GM23248 (cell line): ENCODE data around the gene TBX18. TPM values are rescaled to one million over a fixed set of nuclear protein-coding genes. Genes with fewer than 3 reads are reported as not detected.

ENCODE experiments used
- DNase-seq: peaks from one replicate; pipeline ENCODE4 v3.0.0-alpha.2; 2015
- H2AFZ ChIP-seq: fragments of 200-600 bp; sonication (generic); 2 replicates; pipeline ENCODE4 v1.6.1; 2016; ENCODE audit warnings: antibody characterized with exemption
- H3F3A ChIP-seq: fragments of 200-600 bp; sonication (generic); 2 replicates; pipeline ENCODE4 v1.6.1; 2016; ENCODE audit warnings: mild to moderate bottlenecking, antibody characterized with exemption, mixed run types; ENCODE audit not compliant: insufficient read depth
- H3K27ac ChIP-seq: fragments of 200-600 bp; sonication (generic); 2 replicates; pipeline ENCODE4 v1.5.1; 2016; ENCODE audit warnings: mild to moderate bottlenecking
- H3K27me3 ChIP-seq: fragments of 200-600 bp; sonication (generic); replicated peaks from 2 replicates; pipeline ENCODE4 v1.6.1; 2016; ENCODE audit warnings: mild to moderate bottlenecking; ENCODE audit not compliant: insufficient read depth
- H3K36me3 ChIP-seq: fragments of 200-600 bp; sonication (generic); 2 replicates; pipeline ENCODE4 v1.6.1; 2016; ENCODE audit warnings: low read depth, mild to moderate bottlenecking
- H3K4me1 ChIP-seq: fragments of 200-600 bp; sonication (generic); 2 replicates; pipeline ENCODE4 v1.6.1; 2016; ENCODE audit warnings: mild to moderate bottlenecking; ENCODE audit not compliant: insufficient read depth
- H3K4me2 ChIP-seq: fragments of 200-600 bp; sonication (generic); one replicate; pipeline ENCODE4 v1.6.1; 2016; ENCODE audit warnings: mild to moderate bottlenecking; ENCODE audit not compliant: unreplicated experiment
- H3K4me3 ChIP-seq: fragments of 200-600 bp; sonication (generic); 2 replicates; pipeline ENCODE4 v1.5.1; 2016; ENCODE audit warnings: mild to moderate bottlenecking
- H3K79me2 ChIP-seq: fragments of 200-600 bp; sonication (generic); 2 replicates; pipeline ENCODE4 v1.6.1; 2016; ENCODE audit warnings: mild to moderate bottlenecking; ENCODE audit not compliant: insufficient read depth
- H3K9ac ChIP-seq: fragments of 200-600 bp; sonication (generic); 2 replicates; pipeline ENCODE4 v1.6.1; 2016; ENCODE audit warnings: mild to moderate bottlenecking
- H3K9me2 ChIP-seq: fragments of 200-600 bp; sonication (generic); 2 replicates; pipeline ENCODE4 v1.6.1; 2016; ENCODE audit warnings: mixed run types, mild to moderate bottlenecking, moderate library complexity; ENCODE audit not compliant: insufficient read depth
- H3K9me3 ChIP-seq: fragments of 200-600 bp; sonication (generic); one replicate; pipeline ENCODE4 v1.6.1; 2017; ENCODE audit warnings: low read depth
- H4K20me1 ChIP-seq: fragments of 200-600 bp; sonication (generic); 2 replicates; pipeline ENCODE4 v1.6.0; 2016; ENCODE audit not compliant: insufficient read depth
- EZH2 ChIP-seq: fragments of 200-600 bp; sonication (generic); IDR thresholded peaks from 2 replicates; pipeline ENCODE4 v1.6.1; 2018; ENCODE audit warnings: antibody characterized with exemption, mild to moderate bottlenecking; ENCODE audit not compliant: insufficient read depth, poor library complexity, severe bottlenecking
- EZH2phosphoT487 ChIP-seq: fragments of 200-600 bp; sonication (generic); IDR thresholded peaks from 2 replicates; pipeline ENCODE4 v1.6.1; 2018; ENCODE audit warnings: antibody characterized with exemption, moderate library complexity, mild to moderate bottlenecking, low read depth; ENCODE audit not compliant: insufficient read depth
- WGBS, 2 experiments: methylation state at CpG; one replicate each; pipeline ENCODE4 v1.1.6; 2015 to 2017; ENCODE audit warnings: low lambda C conversion rate in 2 of 2, low coverage in 1 of 2; ENCODE audit errors: missing lambda C conversion rate in 2 of 2; 5-methylcytosine and 5-hydroxymethylcytosine counted together
- in situ Hi-C: fragments of 300-500 bp; cut with MboI; formaldehyde crosslinking; loops from 2 replicates; pipeline ENCODE4 v1.15.0; 2020
- polyA plus RNA-seq: library from polyadenylated mRNA; unstranded; fragments of >200 nt; fragmentation: Nextera tagmentation; extraction: Ambion mirVana; gene quantifications from 2 replicates; pipeline ENCODE4 v1.2.1, GENCODE V29; 2016
- total RNA-seq: library from RNA; depleted of rRNA; stranded (reverse); fragments of >200 nt; shearing (Covaris generic); gene quantifications from 2 replicates; pipeline ENCODE4 v1.2.3, GENCODE V29; 2014

The TBX18 gene
- total and polyA plus RNA-seq, 2 experiments from 2014 or later = 5.7 to 16.2 TPM

- Histone ChIP-seq H3K4me1 (peaks cover 9% of the 10 kb centered on the region; the same call in 1 of the 2 replicates), H3K79me2 (no peaks in the 10 kb centered on the region), H3F3A (0 out of 2 replicates have a peak, but pooled peaks cover 8% of the 10 kb centered on the region), H3K27ac (no peak overlapping the region), H2AFZ (no peak overlapping the region), H3K27me3 (no peaks in the 10 kb centered on the region), H4K20me1 (no peaks in the 10 kb centered on the region), H3K4me3 (no peak overlapping the region), H3K36me3 (no peaks in the 10 kb centered on the region), H3K9ac (no peak overlapping the region), H3K9me2 (no peaks in the 10 kb centered on the region; the same call in 1 of the 2 replicates), H3K4me2 (no peak overlapping the region), H3K9me3 (no peaks in the 10 kb centered on the region)
- no peak for DNase-seq
- in situ Hi-C loops = no loop called here
- WGBS, 2 experiments = 59% methylated on average over 1 of the region's 1 CpG
- no peak for TF ChIP-seq EZH2phosphoT487
- no peak for TF ChIP-seq EZH2
These were observed 40.7 kb upstream of the TBX18 start for GRCh38 chr6:84805145-84805544.

GRCh38 chr6:84804720-84805119 lies 40.3 kb upstream of the TBX18 start:
- 69 to 76% methylated on average over 3 of the region's 3 CpGs for WGBS, 2 experiments
- Histone ChIP-seq H3K79me2 (no peaks in the 10 kb centered on the region), H3K4me2 (no peak overlapping the region), H3K9ac (no peak overlapping the region), H3K9me3 (no peaks in the 10 kb centered on the region), H3F3A (0 out of 2 replicates have a peak, but pooled peaks cover 8% of the 10 kb centered on the region), H3K27me3 (no peaks in the 10 kb centered on the region), H4K20me1 (no peaks in the 10 kb centered on the region), H3K9me2 (no peaks in the 10 kb centered on the region; the same call in 1 of the 2 replicates), H3K36me3 (no peaks in the 10 kb centered on the region), H3K27ac (no peak overlapping the region), H3K4me3 (no peak overlapping the region), H3K4me1 (peaks cover 9% of the 10 kb centered on the region; the same call in 1 of the 2 replicates), H2AFZ (no peak overlapping the region)
- in situ Hi-C loops = no loop called here
- peak; percentile 42 for DNase-seq
- TF ChIP-seq EZH2phosphoT487 (no peak), EZH2 (no peak)

GRCh38 chr6:84801250-84801649 lies 36.9 kb upstream of the TBX18 start:
- Histone ChIP-seq H3K4me1 (peaks cover 9% of the 10 kb centered on the region; the same call in 1 of the 2 replicates), H2AFZ (no peak overlapping the region), H3K4me2 (no peak overlapping the region), H3K4me3 (no peak overlapping the region), H4K20me1 (no peaks in the 10 kb centered on the region), H3F3A (0 out of 2 replicates have a peak, but pooled peaks cover 8% of the 10 kb centered on the region), H3K27ac (no peak overlapping the region), H3K79me2 (no peaks in the 10 kb centered on the region), H3K9ac (no peak overlapping the region), H3K9me3 (no peaks in the 10 kb centered on the region), H3K27me3 (no peaks in the 10 kb centered on the region), H3K9me2 (no peaks in the 10 kb centered on the region; the same call in 1 of the 2 replicates), H3K36me3 (no peaks in the 10 kb centered on the region)
- no peak for TF ChIP-seq EZH2phosphoT487
- TF ChIP-seq EZH2 = no peak
- DNase-seq = no peak
- in situ Hi-C loops = no loop called here
- WGBS, 2 experiments = 82% methylated on average over 3 of the region's 3 CpGs

GRCh38 chr6:84798257-84798656 lies 33.9 kb upstream of the TBX18 start:
- no peaks in the 10 kb centered on the region for H3K79me2 ChIP-seq
- H3K4me2 ChIP-seq = no peak overlapping the region
- no peak overlapping the region for H3K9ac ChIP-seq
- 54 to 71% methylated on average over 1 of the region's 1 CpG for WGBS, 2 experiments
- in situ Hi-C loops = no loop called here
- no peaks in the 10 kb centered on the region for H3K27me3 ChIP-seq
- TF ChIP-seq EZH2phosphoT487 = no peak
- no peak for TF ChIP-seq EZH2
- H3F3A ChIP-seq = no peaks in the 10 kb centered on the region
- no peaks in the 10 kb centered on the region for H3K4me1 ChIP-seq
- H3K9me3 ChIP-seq = no peaks in the 10 kb centered on the region
- H4K20me1 ChIP-seq = no peaks in the 10 kb centered on the region
- no peak overlapping the region for H2AFZ ChIP-seq
- no peak overlapping the region for H3K4me3 ChIP-seq
- H3K9me2 ChIP-seq = no peaks in the 10 kb centered on the region; the same call in 1 of the 2 replicates
- no peak for DNase-seq
- no peak overlapping the region for H3K27ac ChIP-seq
- no peaks in the 10 kb centered on the region for H3K36me3 ChIP-seq
